Trophoblast cell (in vitro differentiated cells and primary cell): ENCODE results near the gene PLK3.

ENCODE experiments used
- DNase-seq, 2 donors: peaks; one replicate each; pipeline ENCODE4 v3.0.0-alpha.2; 2016
- H2AFZ ChIP-seq: 2 replicates; pipeline ENCODE4 v1.6.1; 2013; ENCODE audit warnings: low read length, moderate library complexity, mild to moderate bottlenecking; ENCODE audit not compliant: insufficient read depth, poor library complexity
- H2AK5ac ChIP-seq: 2 replicates; pipeline ENCODE4 v1.6.1; 2013; ENCODE audit warnings: mild to moderate bottlenecking, low read length
- H2BK120ac ChIP-seq: 2 replicates; pipeline ENCODE4 v1.6.1; 2013; ENCODE audit warnings: low read length, mild to moderate bottlenecking, moderate library complexity; ENCODE audit not compliant: insufficient read depth, poor library complexity
- H2BK12ac ChIP-seq: 2 replicates; pipeline ENCODE4 v1.6.1; 2013; ENCODE audit warnings: mild to moderate bottlenecking, low read length, moderate library complexity
- H2BK5ac ChIP-seq: 2 replicates; pipeline ENCODE4 v1.6.1; 2013; ENCODE audit warnings: low read length, low read depth, moderate library complexity, mild to moderate bottlenecking; ENCODE audit not compliant: poor library complexity
- H3K14ac ChIP-seq: 2 replicates; pipeline ENCODE4 v1.6.1; 2013; ENCODE audit warnings: mild to moderate bottlenecking, low read length
- H3K18ac ChIP-seq: 2 replicates; pipeline ENCODE4 v1.6.1; 2013; ENCODE audit warnings: mild to moderate bottlenecking, low read length
- H3K23ac ChIP-seq: 2 replicates; pipeline ENCODE4 v1.6.1; 2013; ENCODE audit warnings: low read length
- H3K27ac ChIP-seq: 2 replicates; pipeline ENCODE4 v1.5.1; 2013; ENCODE audit warnings: low read depth, mild to moderate bottlenecking, inconsistent platforms, low read length, moderate library complexity
- H3K27me3 ChIP-seq: 2 replicates; pipeline ENCODE4 v1.6.1; 2013; ENCODE audit warnings: inconsistent platforms, mild to moderate bottlenecking, low read length, moderate library complexity; ENCODE audit not compliant: insufficient read depth
- H3K36me3 ChIP-seq, 2 experiments: 1 replicate in 1 of 2; 2 replicates in 1 of 2; pipeline ENCODE4 v1.6.1; 2013; ENCODE audit warnings: low read length in 2 of 2, mild to moderate bottlenecking in 2 of 2, moderate library complexity in 1 of 2; ENCODE audit not compliant: insufficient read depth in 2 of 2, control insufficient read depth in 1 of 2
- H3K4ac ChIP-seq: 2 replicates; pipeline ENCODE4 v1.6.1; 2013; ENCODE audit warnings: low read depth, mild to moderate bottlenecking, low read length, moderate library complexity
- H3K4me1 ChIP-seq, 2 experiments: 1 replicate in 1 of 2; 2 replicates in 1 of 2; pipeline ENCODE4 v1.6.1; 2013; ENCODE audit warnings: low read length in 2 of 2, mild to moderate bottlenecking in 2 of 2, moderate library complexity in 1 of 2; ENCODE audit not compliant: insufficient read depth in 2 of 2, control insufficient read depth in 1 of 2
- H3K4me2 ChIP-seq: 2 replicates; pipeline ENCODE4 v1.6.1; 2013; ENCODE audit warnings: inconsistent platforms, mild to moderate bottlenecking, low read length, moderate library complexity
- H3K4me3 ChIP-seq: 2 replicates; pipeline ENCODE4 v1.5.1; 2013; ENCODE audit warnings: mild to moderate bottlenecking, low read depth, low read length, inconsistent platforms
- H3K79me1 ChIP-seq: one replicate; pipeline ENCODE4 v1.6.1; 2013; ENCODE audit warnings: low read length
- H3K79me2 ChIP-seq: 2 replicates; pipeline ENCODE4 v1.6.1; 2013; ENCODE audit warnings: low read length, mild to moderate bottlenecking; ENCODE audit not compliant: control insufficient read depth, insufficient read depth, poor library complexity
- H3K9ac ChIP-seq: 2 replicates; pipeline ENCODE4 v1.6.1; 2013; ENCODE audit warnings: mild to moderate bottlenecking, low read length
- H3K9me3 ChIP-seq: 2 replicates; pipeline ENCODE4 v1.6.1; 2013; ENCODE audit warnings: low read depth, mild to moderate bottlenecking, control low read depth, inconsistent platforms, low read length; ENCODE audit not compliant: insufficient read depth
- H4K12ac ChIP-seq: 2 replicates; pipeline ENCODE4 v1.6.1; 2013; ENCODE audit warnings: low read depth, mild to moderate bottlenecking, low read length, moderate library complexity
- H4K8ac ChIP-seq: 2 replicates; pipeline ENCODE4 v1.6.1; 2013; ENCODE audit warnings: low read depth, mild to moderate bottlenecking, low read length, moderate library complexity
- H4K91ac ChIP-seq: one replicate; pipeline ENCODE4 v1.6.1; 2013; ENCODE audit warnings: low read depth, mild to moderate bottlenecking, low read length, moderate library complexity
- WGBS: extraction: QIAGEN DNeasy Blood & Tissue Kit; methylation state at CpG from one replicate; pipeline ENCODE4 v1.1.7; 2013; ENCODE audit warnings: missing lambda C conversion rate; ENCODE audit not compliant: insufficient read length, insufficient coverage; ENCODE audit errors: extremely low coverage; 5-methylcytosine and 5-hydroxymethylcytosine counted together

Gene PLK3

DNA sequence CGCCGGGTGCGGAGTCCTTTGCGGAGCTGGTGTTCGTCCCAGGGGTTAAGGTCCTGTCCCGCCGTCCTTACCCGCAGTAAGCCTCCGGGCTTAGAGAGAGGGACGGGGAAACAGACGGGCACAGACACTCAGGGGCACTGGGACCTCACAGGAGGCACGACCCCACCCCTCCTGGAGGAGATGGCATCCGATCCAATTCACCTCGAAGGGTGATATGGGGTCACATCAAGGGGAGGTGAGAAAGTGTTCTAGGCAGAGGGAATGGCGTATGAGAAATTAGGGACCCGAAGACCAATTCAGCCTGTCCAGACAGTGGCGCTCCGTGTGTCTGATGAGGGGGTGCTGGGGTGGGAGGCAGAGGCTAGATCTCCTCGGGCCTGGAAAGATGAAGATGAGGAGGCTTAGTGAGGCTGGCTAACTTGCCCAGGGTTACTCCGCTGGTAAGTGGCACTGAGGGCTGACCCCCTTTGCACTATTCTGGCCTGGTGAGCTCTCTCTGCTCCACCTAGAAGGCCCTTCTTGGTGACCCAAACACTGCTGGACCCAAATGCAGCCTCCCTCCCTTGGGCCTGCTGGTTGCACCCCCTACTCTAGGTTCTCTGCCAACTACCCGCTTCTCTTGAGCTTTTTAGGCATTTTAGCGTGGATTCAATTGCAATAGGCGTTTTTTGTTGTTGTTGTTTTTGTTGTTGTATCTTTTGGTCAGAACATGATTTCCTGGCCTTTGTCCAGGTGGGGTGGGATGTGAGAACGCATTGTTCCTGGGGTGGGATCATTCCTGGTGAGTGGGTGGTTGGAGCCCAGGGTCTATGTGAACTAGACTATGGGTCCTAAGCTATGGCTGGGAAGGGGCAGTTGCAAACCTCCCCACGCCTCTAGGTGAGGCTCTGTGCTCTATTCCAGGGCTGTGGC is 20.4 kb downstream of the PLK3 start:
- Histone ChIP-seq H3K18ac (peak overlapping the region; percentile 98), H3K36me3 (peaks cover 0 to 2% of the 10 kb centered on the region in 2 experiments), H3K4me2 (peak overlapping the region; percentile 66), H3K4ac (peak overlapping the region; percentile 99), H4K12ac (peak overlapping the region; percentile 93), H2BK12ac (peak overlapping the region; percentile 39), H2BK120ac (peak overlapping the region; percentile 100), H3K23ac (no peak overlapping the region), H3K4me3 (peak overlapping the region; percentile 70), H3K79me1 (peaks cover 7% of the 10 kb centered on the region), H3K14ac (peak overlapping the region; percentile 100), H3K27me3 (no peaks in the 10 kb centered on the region), H3K9ac (peak overlapping the region; percentile 69), H3K9me3 (no peaks in the 10 kb centered on the region), H3K27ac (peak overlapping the region; percentile 93), H2BK5ac (peak overlapping the region; percentile 100), H4K8ac (peak overlapping the region; percentile 83), H4K91ac (peak overlapping the region; percentile 100), H2AFZ (peak overlapping the region; percentile 94), H2AK5ac (peak overlapping the region; percentile 83), H3K79me2 (peaks cover 6% of the 10 kb centered on the region), H3K4me1 (peaks cover 3 to 4% of the 10 kb centered on the region in 2 experiments)
- WGBS = no CpG with 5 or more reads among the region's 25 CpGs
- DNase-seq = no peak

DNA sequence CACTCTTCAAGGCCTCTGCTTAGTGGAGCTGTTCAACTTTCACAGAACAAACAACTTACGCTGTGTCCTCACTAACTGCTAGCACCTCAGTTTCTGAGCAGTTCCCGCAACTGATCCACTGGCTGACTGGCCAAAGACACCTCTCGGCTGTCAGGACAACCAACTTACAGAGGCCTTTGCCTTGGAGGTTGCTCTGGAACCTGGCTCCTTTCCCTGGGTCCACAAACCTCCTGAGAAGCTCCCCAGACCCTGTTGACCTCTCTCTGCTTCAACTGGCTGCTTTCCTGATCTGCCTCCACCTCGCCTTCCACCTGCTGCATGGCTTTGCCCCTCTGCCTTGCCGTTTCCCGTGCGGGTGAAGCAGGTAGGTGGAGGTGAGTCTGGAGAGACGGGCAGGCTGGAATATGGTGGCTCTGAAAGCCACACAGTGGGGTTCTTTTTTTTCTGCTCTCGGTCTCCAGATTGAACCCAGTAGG is 21.1 kb downstream of the PLK3 start:
- no peak for DNase-seq
- H3K79me2 ChIP-seq = peaks cover 6% of the 10 kb centered on the region
- no peak overlapping the region for H3K4me3 ChIP-seq
- H3K4me1 ChIP-seq = peaks cover 4 to 6% of the 10 kb centered on the region in 2 experiments
- H2AFZ ChIP-seq = no peak overlapping the region
- H3K79me1 ChIP-seq = peaks cover 7% of the 10 kb centered on the region
- no CpG with 5 or more reads among the region's 9 CpGs for WGBS
- no peaks in the 10 kb centered on the region for H3K36me3 ChIP-seq
- no peak overlapping the region for H3K4ac ChIP-seq
- no peak overlapping the region for H2AK5ac ChIP-seq
- H2BK12ac ChIP-seq = peak overlapping the region; percentile 27
- no peaks in the 10 kb centered on the region for H3K9me3 ChIP-seq
- H3K4me2 ChIP-seq = no peak overlapping the region
- no peak overlapping the region for H4K12ac ChIP-seq
- H3K23ac ChIP-seq = no peak overlapping the region
- no peaks in the 10 kb centered on the region for H3K27me3 ChIP-seq
- H3K18ac ChIP-seq = no peak overlapping the region
- no peak overlapping the region for H3K27ac ChIP-seq
- H3K9ac ChIP-seq = no peak overlapping the region
- no peak overlapping the region for H4K91ac ChIP-seq
- peak overlapping the region; percentile 55 for H2BK120ac ChIP-seq
- H3K14ac ChIP-seq = no peak overlapping the region
- H2BK5ac ChIP-seq = no peak overlapping the region
- no peak overlapping the region for H4K8ac ChIP-seq

DNA sequence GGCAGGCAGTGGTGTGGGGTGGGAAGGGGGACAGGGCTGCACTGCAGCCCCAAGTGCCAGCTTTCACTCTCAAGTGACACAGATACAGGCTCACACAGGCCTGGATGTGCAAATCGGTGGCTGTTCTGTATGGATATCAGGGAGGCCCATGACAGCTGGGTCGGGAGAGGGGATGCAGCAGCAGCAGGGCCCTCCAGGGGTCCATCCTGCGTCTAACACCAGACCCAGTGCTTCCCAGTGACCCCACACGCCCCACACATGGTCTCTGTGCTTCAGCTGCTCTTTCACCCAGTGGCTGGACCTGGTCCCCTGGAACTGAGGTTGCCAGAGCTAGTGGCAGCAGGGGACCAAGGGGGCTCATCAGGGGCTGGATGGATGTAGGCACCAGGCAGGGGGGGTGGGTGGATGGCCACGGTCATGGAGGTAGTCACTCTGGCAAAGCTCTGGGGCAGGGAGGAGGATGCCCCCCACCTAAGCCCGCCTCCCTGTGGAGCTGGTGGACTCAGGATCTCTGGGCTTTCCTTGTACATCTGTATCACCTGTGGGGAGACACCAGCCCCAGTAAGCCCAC is 22.0 kb downstream of the PLK3 start:
- Histone ChIP-seq H3K4ac (no peak overlapping the region), H2BK5ac (no peak overlapping the region)

DNA sequence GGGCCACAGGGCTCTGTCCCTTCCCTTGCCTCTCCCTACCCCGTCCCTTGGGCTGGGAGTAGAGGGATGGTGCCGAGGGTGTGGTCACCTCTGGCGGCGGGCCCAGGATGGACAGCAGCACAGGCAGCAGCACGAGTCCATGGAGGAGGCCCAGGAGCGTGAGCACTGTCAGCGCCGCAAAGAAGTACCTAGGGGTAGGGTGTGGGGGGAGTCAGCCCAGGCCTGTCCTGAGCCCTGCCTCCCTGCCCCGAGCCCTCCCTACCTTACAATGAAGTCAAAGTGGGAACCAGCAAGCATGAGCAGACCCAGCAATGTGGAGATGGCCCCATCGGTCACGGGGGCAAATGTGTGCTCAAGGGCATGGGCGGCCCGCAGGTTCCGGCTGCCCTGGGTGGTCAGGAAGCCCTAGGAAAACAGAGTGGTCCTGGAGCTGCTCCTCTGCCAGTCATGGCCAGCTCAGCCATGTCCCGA is 22.8 kb downstream of the PLK3 start:
- H3K9me3 ChIP-seq = no peaks in the 10 kb centered on the region

More for the DNA sequence above, 22.0 kb downstream of the PLK3 start:
- peaks cover 6% of the 10 kb centered on the region for H3K79me2 ChIP-seq
- H2AFZ ChIP-seq = no peak overlapping the region
- no peaks in the 10 kb centered on the region for H3K36me3 ChIP-seq
- H4K91ac ChIP-seq = no peak overlapping the region
- H3K27me3 ChIP-seq = no peaks in the 10 kb centered on the region
- H3K27ac ChIP-seq = no peak overlapping the region
- H2BK120ac ChIP-seq = no peak overlapping the region
- WGBS = no CpG with 5 or more reads among the region's 6 CpGs
- no peak overlapping the region for H3K9ac ChIP-seq
- H3K4me3 ChIP-seq = no peak overlapping the region
- no peak overlapping the region for H3K14ac ChIP-seq
- H3K23ac ChIP-seq = no peak overlapping the region
- H3K79me1 ChIP-seq = peaks cover 7% of the 10 kb centered on the region
- H3K4me2 ChIP-seq = no peak overlapping the region
- no peak overlapping the region for H2BK12ac ChIP-seq
- peaks cover 4 to 8% of the 10 kb centered on the region in 2 experiments for H3K4me1 ChIP-seq
- peak overlapping the region; percentile 66 for H2AK5ac ChIP-seq
- H4K8ac ChIP-seq = no peak overlapping the region
- H3K9me3 ChIP-seq = no peaks in the 10 kb centered on the region
- DNase-seq = no peak
- H3K18ac ChIP-seq = no peak overlapping the region
- no peak overlapping the region for H4K12ac ChIP-seq

More for the DNA sequence above, 22.8 kb downstream of the PLK3 start:
- no peak overlapping the region for H4K12ac ChIP-seq
- no peak overlapping the region for H4K91ac ChIP-seq
- no peak overlapping the region for H3K23ac ChIP-seq
- H3K36me3 ChIP-seq = no peaks in the 10 kb centered on the region
- no peak for DNase-seq
- H3K9ac ChIP-seq = no peak overlapping the region
- peaks cover 4 to 8% of the 10 kb centered on the region in 2 experiments for H3K4me1 ChIP-seq
- H2BK5ac ChIP-seq = no peak overlapping the region
- no CpG with 5 or more reads among the region's 15 CpGs for WGBS
- H3K4me2 ChIP-seq = no peak overlapping the region
- no peak overlapping the region for H3K27ac ChIP-seq
- no peak overlapping the region for H2BK12ac ChIP-seq
- no peak overlapping the region for H2AK5ac ChIP-seq
- no peak overlapping the region for H3K4ac ChIP-seq
- no peak overlapping the region for H3K4me3 ChIP-seq
- peaks cover 7% of the 10 kb centered on the region for H3K79me1 ChIP-seq
- peaks cover 6% of the 10 kb centered on the region for H3K79me2 ChIP-seq
- no peak overlapping the region for H2AFZ ChIP-seq
- H3K14ac ChIP-seq = no peak overlapping the region
- no peaks in the 10 kb centered on the region for H3K27me3 ChIP-seq
- no peak overlapping the region for H4K8ac ChIP-seq
- H2BK120ac ChIP-seq = no peak overlapping the region
- no peak overlapping the region for H3K18ac ChIP-seq
